Left lung (tissue), 10 donors: Measurements from ENCODE around the gene GAB4. TPM values are rescaled to one million over a fixed set of nuclear protein-coding genes. Genes with fewer than 3 reads are reported as not detected.

Experiments
- ATAC-seq: fragments of 200-7000 bp; cut with Tn5 transposase; one replicate; pipeline ENCODE4 v1.9.1; 2020; ENCODE audit warnings: moderate library complexity
- DNase-seq, 4 donors: peaks; one replicate each; pipeline ENCODE4 v3.0.0-alpha.2; 2013 to 2020
- H3K27ac ChIP-seq, 2 donors: fragments of 200-600 bp; sonication (generic) in 1 of 2; one replicate each; pipeline versions ENCODE4 v1.5.0 to v1.8.0; 2020 to 2021
- H3K27me3 ChIP-seq, 2 donors: fragments of 200-600 bp; sonication (generic) in 1 of 2; one replicate each; pipeline versions ENCODE4 v1.5.0 to v1.8.0; 2020 to 2021
- H3K36me3 ChIP-seq, 2 donors: fragments of 200-600 bp; sonication (generic) in 1 of 2; one replicate each; pipeline versions ENCODE4 v1.5.0 to v1.8.0; 2020 to 2021
- H3K4me1 ChIP-seq, 2 donors: fragments of 200-600 bp; one replicate each; pipeline ENCODE4 v1.8.0; 2021
- H3K4me3 ChIP-seq, 2 donors: fragments of 200-600 bp; sonication (generic) in 1 of 2; one replicate each; pipeline versions ENCODE4 v1.5.0 to v1.8.0; 2020 to 2021; ENCODE audit warnings: mild to moderate bottlenecking in 1 of 2
- H3K9me3 ChIP-seq, 2 donors: fragments of 200-600 bp; sonication (generic) in 1 of 2; one replicate each; pipeline versions ENCODE4 v1.5.0 to v1.8.0; 2020 to 2021
- intact Hi-C, 2 donors: fragments of 100-400 bp; cut with DNase I; formaldehyde crosslinking; loops; one replicate each; pipeline versions ENCODE4 v1.11.2 to v1.14.2; 2022
- polyA plus RNA-seq, 6 donors: library from polyadenylated mRNA; unstranded; fragments of 120-200 nt; gene quantifications; one replicate each; pipeline ENCODE4 v1.2.1, GENCODE V29; 2013; ENCODE audit not compliant: insufficient read length in 6 of 6
- total RNA-seq, 2 donors: library from RNA; stranded (reverse); fragmentation: NEBNext Ultra II Directional; extraction: Animal tissue kit (Norgen Biotek cat#: 25700); gene quantifications; one replicate each; pipeline ENCODE4 v1.2.1, GENCODE V29; 2021
- TF ChIP-seq, protein P1 (sequence below), 2 donors: fragments of 200-600 bp; sonication (generic) in 1 of 2; IDR thresholded peaks; one replicate each; pipeline versions ENCODE4 v1.5.0 to v1.8.0; 2021; ENCODE audit warnings: antibody characterized with exemption in 2 of 2
- donor health status: DM: no; HTN: yes; CAD: no.
- donor health status: DM: no; HTN: no; CAD: no.

The GAB4 gene
- total and polyA plus RNA-seq, 8 donors = not detected

DNA sequence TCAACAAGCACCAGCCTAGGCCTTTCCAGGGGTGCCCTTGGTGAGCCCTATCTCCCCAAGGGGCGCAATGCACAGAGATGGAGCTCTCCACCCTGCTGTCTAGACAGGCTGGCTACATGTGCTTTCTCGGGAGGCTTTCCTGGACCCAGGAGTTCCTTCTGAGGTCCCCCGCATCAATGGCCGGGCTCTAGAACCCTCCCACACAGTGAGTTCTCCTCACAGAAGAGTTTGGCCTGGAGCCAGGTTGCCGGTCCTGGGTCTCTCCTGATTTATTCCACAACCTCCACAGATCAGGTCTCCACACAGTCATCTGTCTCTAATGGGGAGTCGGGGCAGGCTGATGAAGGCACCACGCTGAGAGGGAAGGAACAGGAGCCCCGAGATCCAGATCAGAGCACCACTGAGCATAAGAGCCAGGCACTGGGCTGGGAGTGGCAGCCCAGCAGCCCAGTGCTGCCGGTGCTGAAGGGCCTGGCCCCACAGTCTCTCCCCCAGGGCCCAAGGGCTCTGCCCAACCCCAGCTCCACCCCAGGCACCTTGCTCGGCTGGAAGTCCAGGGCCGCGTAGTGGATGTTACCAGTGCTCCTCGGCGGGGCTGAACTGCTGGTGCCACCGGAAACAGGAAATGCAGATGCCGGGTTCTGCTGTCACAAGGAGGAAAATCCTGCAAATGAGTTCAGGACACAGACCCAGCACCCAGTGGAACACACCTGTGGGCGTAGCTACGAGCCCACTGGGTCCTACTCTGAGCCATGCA lies 44.7 kb downstream of the GAB4 start:
- Histone ChIP-seq H3K27ac (no peak overlapping the region), H3K4me3 (no peak overlapping the region), H3K4me1 (no peaks in the 10 kb centered on the region), H3K36me3 (no peaks in the 10 kb centered on the region), H3K27me3 (no peaks in the 10 kb centered on the region), H3K9me3 (no peaks in the 10 kb centered on the region)
- ATAC-seq (no peak), DNase-seq (peak in 1 of 4 donors; percentile 55)
- TF ChIP-seq, protein P1, sequence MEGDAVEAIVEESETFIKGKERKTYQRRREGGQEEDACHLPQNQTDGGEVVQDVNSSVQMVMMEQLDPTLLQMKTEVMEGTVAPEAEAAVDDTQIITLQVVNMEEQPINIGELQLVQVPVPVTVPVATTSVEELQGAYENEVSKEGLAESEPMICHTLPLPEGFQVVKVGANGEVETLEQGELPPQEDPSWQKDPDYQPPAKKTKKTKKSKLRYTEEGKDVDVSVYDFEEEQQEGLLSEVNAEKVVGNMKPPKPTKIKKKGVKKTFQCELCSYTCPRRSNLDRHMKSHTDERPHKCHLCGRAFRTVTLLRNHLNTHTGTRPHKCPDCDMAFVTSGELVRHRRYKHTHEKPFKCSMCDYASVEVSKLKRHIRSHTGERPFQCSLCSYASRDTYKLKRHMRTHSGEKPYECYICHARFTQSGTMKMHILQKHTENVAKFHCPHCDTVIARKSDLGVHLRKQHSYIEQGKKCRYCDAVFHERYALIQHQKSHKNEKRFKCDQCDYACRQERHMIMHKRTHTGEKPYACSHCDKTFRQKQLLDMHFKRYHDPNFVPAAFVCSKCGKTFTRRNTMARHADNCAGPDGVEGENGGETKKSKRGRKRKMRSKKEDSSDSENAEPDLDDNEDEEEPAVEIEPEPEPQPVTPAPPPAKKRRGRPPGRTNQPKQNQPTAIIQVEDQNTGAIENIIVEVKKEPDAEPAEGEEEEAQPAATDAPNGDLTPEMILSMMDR (IDR thresholded peaks at IDR 0.05) = no peak
- intact Hi-C loops = no loop called here

DNA sequence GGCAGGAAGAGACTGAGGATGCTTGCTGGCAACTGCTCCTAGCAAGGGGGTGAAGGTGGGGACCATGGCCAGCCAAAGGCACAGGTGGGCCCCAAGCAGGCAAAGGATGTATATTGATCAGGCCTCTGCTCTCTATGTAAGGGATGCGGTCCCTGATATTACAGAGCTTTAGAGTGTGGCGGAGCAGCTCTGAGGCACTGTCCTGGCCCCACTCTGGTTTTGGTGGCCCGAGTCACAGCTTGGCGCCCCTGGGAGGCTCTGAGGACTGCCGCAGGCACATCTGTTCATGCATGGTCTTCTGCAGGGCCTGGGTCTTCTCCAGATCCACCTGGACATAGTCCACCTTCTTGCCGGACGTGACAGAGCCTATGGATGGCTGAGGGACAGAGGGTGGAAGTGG lies 45.5 kb downstream of the GAB4 start:
- Histone ChIP-seq H3K4me1 (no peaks in the 10 kb centered on the region), H3K36me3 (no peaks in the 10 kb centered on the region), H3K27ac (no peak overlapping the region), H3K27me3 (no peaks in the 10 kb centered on the region), H3K9me3 (no peaks in the 10 kb centered on the region), H3K4me3 (no peak overlapping the region)
- ATAC-seq = no peak
- intact Hi-C loops = no loop called here
- no peak for DNase-seq
- TF ChIP-seq, protein P1 (IDR thresholded peaks at IDR 0.05) = no peak

DNA sequence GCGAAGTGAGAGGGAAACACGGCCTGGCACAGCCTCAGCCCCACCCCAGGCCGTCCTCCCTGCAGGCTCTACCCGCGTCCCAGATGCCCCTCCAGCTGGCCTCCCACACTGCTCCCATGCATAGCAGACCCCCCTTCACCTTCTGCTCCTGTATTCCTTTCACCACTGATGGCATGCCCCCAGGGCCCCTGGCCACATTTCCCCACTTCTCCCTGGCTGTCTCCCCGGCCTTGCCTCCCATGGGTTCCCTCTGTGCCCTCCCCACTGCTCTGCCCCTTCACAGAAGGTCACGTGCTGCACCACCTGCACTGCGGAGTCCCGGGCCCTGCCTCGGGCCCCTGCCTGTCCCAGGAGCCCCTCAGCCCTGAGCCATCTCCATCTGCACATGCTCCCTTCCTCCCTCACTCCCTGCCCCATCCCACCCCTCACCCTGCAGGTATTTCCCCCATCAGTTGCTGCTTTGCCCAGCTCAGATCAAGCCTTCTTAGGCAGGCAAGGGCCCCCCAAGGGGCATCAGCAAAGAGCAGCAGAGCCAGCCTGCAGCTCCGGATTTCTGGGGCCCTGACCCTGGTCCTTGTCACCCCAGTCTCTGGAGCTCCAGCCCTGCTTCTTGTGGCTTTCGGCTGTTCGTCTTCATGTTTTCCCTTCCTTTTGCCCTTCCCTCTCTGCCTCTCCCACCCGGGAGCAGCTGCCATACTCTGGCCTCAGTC lies 46.4 kb downstream of the GAB4 start:
- no peaks in the 10 kb centered on the region for H3K9me3 ChIP-seq
- intact Hi-C loops = no loop called here

GRCh38 chr22:16960884-16961249 lies 47.2 kb downstream of the GAB4 start:
- no peaks in the 10 kb centered on the region for H3K9me3 ChIP-seq
- H3K27me3 ChIP-seq = no peaks in the 10 kb centered on the region
- intact Hi-C loops = no loop called here
- DNase-seq (peak in 1 of 4 donors; percentile 60), ATAC-seq (no peak)
- TF ChIP-seq, protein P1 (IDR thresholded peaks at IDR 0.05) = no peak
- no peak overlapping the region for H3K4me3 ChIP-seq
- no peaks in the 10 kb centered on the region for H3K4me1 ChIP-seq
- H3K36me3 ChIP-seq = no peaks in the 10 kb centered on the region
- H3K27ac ChIP-seq = no peak overlapping the region

More for the DNA sequence above, 46.4 kb downstream of the GAB4 start:
- Histone ChIP-seq H3K4me3 (no peak overlapping the region), H3K27ac (no peak overlapping the region), H3K27me3 (no peaks in the 10 kb centered on the region), H3K36me3 (no peaks in the 10 kb centered on the region), H3K4me1 (no peaks in the 10 kb centered on the region)
- TF ChIP-seq, protein P1 (IDR thresholded peaks at IDR 0.05) = no peak
- ATAC-seq (no peak), DNase-seq (no peak)

DNA sequence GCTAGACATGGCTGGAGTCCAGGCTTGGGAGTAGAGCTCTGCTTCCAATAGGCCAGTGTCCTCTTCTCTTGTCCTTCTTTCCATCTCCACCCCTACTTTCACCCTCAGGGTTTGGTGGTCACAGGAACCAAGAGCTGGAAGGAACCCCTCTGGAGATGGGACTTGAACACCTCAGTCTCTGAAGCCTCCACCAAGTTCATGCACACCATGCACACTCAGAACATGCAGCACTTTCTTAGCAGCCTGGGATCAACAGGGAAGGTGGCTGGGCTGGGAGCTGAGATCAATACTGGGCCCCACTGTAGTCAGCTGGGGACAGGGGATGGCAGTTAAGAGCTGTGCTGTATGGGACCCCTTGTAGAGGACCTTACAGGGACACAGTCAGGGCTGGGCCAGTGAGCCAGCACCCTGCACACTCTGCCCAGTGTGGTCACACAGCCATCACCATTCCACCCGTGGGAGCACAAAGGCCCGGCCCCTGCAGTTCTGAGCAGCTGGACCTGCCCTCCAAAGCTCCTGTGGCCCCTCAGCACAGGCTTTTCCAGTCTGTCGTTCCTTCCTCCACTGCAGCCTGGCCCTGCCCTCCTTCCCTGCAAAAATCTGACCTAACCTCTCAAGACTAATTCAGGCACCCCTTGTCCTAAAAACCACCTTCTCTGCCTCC lies 47.7 kb downstream of the GAB4 start:
- H3K36me3 ChIP-seq = no peaks in the 10 kb centered on the region
- no peaks in the 10 kb centered on the region for H3K27me3 ChIP-seq
- no peak for ATAC-seq

More for the DNA sequence above, 47.7 kb downstream of the GAB4 start:
- Histone ChIP-seq H3K27ac (no peak overlapping the region), H3K4me1 (no peaks in the 10 kb centered on the region), H3K9me3 (no peaks in the 10 kb centered on the region), H3K4me3 (no peak overlapping the region)
- TF ChIP-seq, protein P1 (IDR thresholded peaks at IDR 0.05) = no peak
- intact Hi-C loops = no loop called here
- peak in 1 of 4 donors; percentile 53 for DNase-seq
